GM21515 (cell line): ENCODE data around the gene INTS4.
"Not testable (repeated sequence)": the region's sequence is repeated elsewhere in the genome, so short reads cannot be mapped to it uniquely, and the experiment has no call there.

Experiments used
- ATAC-seq: cut with Tn5 transposase; IDR thresholded peaks from one replicate; pipeline ENCODE4 v1.9.1; 2021; ENCODE audit not compliant: unreplicated experiment

The INTS4 gene

GRCh38 chr11:77959434-77959833 is 35.0 kb downstream of the INTS4 start:
- no peak for ATAC-seq

GRCh38 chr11:77958583-77959177 is 35.8 kb downstream of the INTS4 start:
- not testable (repeated sequence) for ATAC-seq

GRCh38 chr11:77943296-77943695 is 51.2 kb downstream of the INTS4 start:
- ATAC-seq, result not testable (repeated sequence)

- ATAC-seq, result not testable (repeated sequence)
These were observed 52.0 kb downstream of the INTS4 start for GRCh38 chr11:77942465-77942864.

GRCh38 chr11:77933596-77933995 is 60.9 kb downstream of the INTS4 start:
- ATAC-seq, result not testable (repeated sequence)

GRCh38 chr11:77930334-77931208 is 63.9 kb downstream of the INTS4 start:
- ATAC-seq, result not testable (repeated sequence)

GRCh38 chr11:77917713-77918112 is 76.8 kb downstream of the INTS4 start:
- ATAC-seq, result not testable (repeated sequence)

- not testable (repeated sequence) for ATAC-seq
These were observed 80.1 kb downstream of the INTS4 start for GRCh38 chr11:77914307-77914791.

- not testable (repeated sequence) for ATAC-seq
These were observed 80.7 kb downstream of the INTS4 start for GRCh38 chr11:77913608-77914306.

- ATAC-seq, result not testable (repeated sequence)
These were observed 83.6 kb downstream of the INTS4 start for GRCh38 chr11:77910828-77911227.

- no peak for ATAC-seq
These were observed 85.2 kb downstream of the INTS4 start for GRCh38 chr11:77909277-77909676.

- ATAC-seq, result no peak
These were observed 85.6 kb downstream of the INTS4 start for GRCh38 chr11:77908835-77909234.

GRCh38 chr11:77894949-77895348 is 99.5 kb downstream of the INTS4 start:
- ATAC-seq, result not testable (repeated sequence)

GRCh38 chr11:77891703-77892102 is 102.8 kb downstream of the INTS4 start:
- not testable (repeated sequence) for ATAC-seq

- ATAC-seq, result not testable (repeated sequence)
These were observed 103.2 kb downstream of the INTS4 start for GRCh38 chr11:77891256-77891655.

- ATAC-seq, result not testable (repeated sequence)
These were observed 103.8 kb downstream of the INTS4 start for GRCh38 chr11:77890619-77891056.

- ATAC-seq, result not testable (repeated sequence)
These were observed 104.3 kb downstream of the INTS4 start for GRCh38 chr11:77890100-77890614.

- not testable (repeated sequence) for ATAC-seq
These were observed 105.4 kb downstream of the INTS4 start for GRCh38 chr11:77889045-77889444.

- no peak for ATAC-seq
These were observed 108.1 kb downstream of the INTS4 start for GRCh38 chr11:77886401-77886800.

- ATAC-seq, result no peak
These were observed 109.7 kb downstream of the INTS4 start for GRCh38 chr11:77884829-77885190.

- no peak for ATAC-seq
These were observed 110.2 kb downstream of the INTS4 start for GRCh38 chr11:77884186-77884828.
